GOT3 (cell line): Measurements from ENCODE around the gene ZNF536.
"Not testable (repeated sequence)": the region's sequence is repeated elsewhere in the genome, so short reads cannot be mapped to it uniquely, and the experiment has no call there.

Experiments
- DNase-seq: peaks from one replicate; lab custom pipeline; 2025; ENCODE audit warnings: mixed read lengths; lab: John Stamatoyannopoulos, UW

The ZNF536 gene

GRCh38 chr19:30388819-30389218 is 16.6 kb downstream of the ZNF536 start:
- no peak for DNase-seq

- no peak for DNase-seq
Measured at GRCh38 chr19:30390356-30390988, 18.3 kb downstream of the ZNF536 start.

- no peak for DNase-seq
Measured at GRCh38 chr19:30391052-30391451, 18.9 kb downstream of the ZNF536 start.

- no peak for DNase-seq
Measured at GRCh38 chr19:30391554-30392551, 19.7 kb downstream of the ZNF536 start.

GRCh38 chr19:30393046-30393445 is 20.9 kb downstream of the ZNF536 start:
- DNase-seq: no peak

- no peak for DNase-seq
Measured at GRCh38 chr19:30393729-30394480, 21.7 kb downstream of the ZNF536 start.

- no peak for DNase-seq
Measured at GRCh38 chr19:30394481-30395151, 22.4 kb downstream of the ZNF536 start.

GRCh38 chr19:30395283-30395682 is 23.1 kb downstream of the ZNF536 start:
- no peak for DNase-seq

- DNase-seq: not testable (repeated sequence)
Measured at GRCh38 chr19:30398539-30398938, 26.4 kb downstream of the ZNF536 start.

GRCh38 chr19:30401956-30402355 is 29.8 kb downstream of the ZNF536 start:
- no peak for DNase-seq

GRCh38 chr19:30402436-30403202 is 30.4 kb downstream of the ZNF536 start:
- DNase-seq: no peak

GRCh38 chr19:30403203-30403985 is 31.2 kb downstream of the ZNF536 start:
- DNase-seq: no peak

- no peak for DNase-seq
Measured at GRCh38 chr19:30406220-30407067, 34.3 kb downstream of the ZNF536 start.

GRCh38 chr19:30407068-30407709 is 35.0 kb downstream of the ZNF536 start:
- DNase-seq: no peak

GRCh38 chr19:30408734-30409301 is 36.6 kb downstream of the ZNF536 start:
- DNase-seq: no peak

GRCh38 chr19:30411714-30412113 is 39.5 kb downstream of the ZNF536 start:
- DNase-seq: no peak

- DNase-seq: no peak
Measured at GRCh38 chr19:30416375-30416774, 44.2 kb downstream of the ZNF536 start.

GRCh38 chr19:30417166-30417565 is 45.0 kb downstream of the ZNF536 start:
- DNase-seq: not testable (repeated sequence)
